Lower leg skin (tissue), 4 donors: ENCODE results near the gene COG2. TPM values are rescaled to one million over a fixed set of nuclear protein-coding genes. Genes with fewer than 3 reads are reported as not detected.

Source experiments
- DNase-seq, 2 donors: peaks; one replicate each; pipeline ENCODE4 v3.0.0-alpha.2; 2019; ENCODE audit warnings: low spot score in 2 of 2
- H3K4me3 ChIP-seq: fragments of 200-600 bp; sonication (generic); 2 replicates; pipeline ENCODE4 v1.5.1; 2017; ENCODE audit warnings: mild to moderate bottlenecking, low read depth; ENCODE audit not compliant: poor library complexity, severe bottlenecking
- CTCF ChIP-seq, 3 donors: fragments of 450-650 bp; IDR thresholded peaks; one replicate each; pipeline ENCODE4 v1.5.1; 2016; ENCODE audit warnings: antibody characterized with exemption in 3 of 3, mild to moderate bottlenecking in 3 of 3, moderate library complexity in 2 of 3
- POLR2A ChIP-seq, 2 donors: fragments of 450-650 bp; IDR thresholded peaks; one replicate each; pipeline ENCODE4 v1.6.1; 2016 to 2017; ENCODE audit warnings: antibody characterized with exemption in 2 of 2, mild to moderate bottlenecking in 1 of 2, moderate library complexity in 1 of 2
- WGBS, 2 donors: methylation state at CpG; one replicate each; pipeline ENCODE4 v1.1.5; 2018; 5-methylcytosine and 5-hydroxymethylcytosine counted together
- intact Hi-C: fragments of 100-400 bp; cut with DNase I; formaldehyde crosslinking; loops from one replicate; pipeline ENCODE4 v1.15.0; 2023; ENCODE audit warnings: low total_unique reads
- total RNA-seq, 4 donors: library from RNA; depleted of rRNA; stranded (reverse); fragments of >200 nt; gene quantifications; one replicate each; pipeline ENCODE4 v1.1.0, GENCODE V29; 2016

Gene COG2
- total RNA-seq, 4 donors from 2014 or later, result 16.9 to 25.4 (median 23.1) TPM

DNA sequence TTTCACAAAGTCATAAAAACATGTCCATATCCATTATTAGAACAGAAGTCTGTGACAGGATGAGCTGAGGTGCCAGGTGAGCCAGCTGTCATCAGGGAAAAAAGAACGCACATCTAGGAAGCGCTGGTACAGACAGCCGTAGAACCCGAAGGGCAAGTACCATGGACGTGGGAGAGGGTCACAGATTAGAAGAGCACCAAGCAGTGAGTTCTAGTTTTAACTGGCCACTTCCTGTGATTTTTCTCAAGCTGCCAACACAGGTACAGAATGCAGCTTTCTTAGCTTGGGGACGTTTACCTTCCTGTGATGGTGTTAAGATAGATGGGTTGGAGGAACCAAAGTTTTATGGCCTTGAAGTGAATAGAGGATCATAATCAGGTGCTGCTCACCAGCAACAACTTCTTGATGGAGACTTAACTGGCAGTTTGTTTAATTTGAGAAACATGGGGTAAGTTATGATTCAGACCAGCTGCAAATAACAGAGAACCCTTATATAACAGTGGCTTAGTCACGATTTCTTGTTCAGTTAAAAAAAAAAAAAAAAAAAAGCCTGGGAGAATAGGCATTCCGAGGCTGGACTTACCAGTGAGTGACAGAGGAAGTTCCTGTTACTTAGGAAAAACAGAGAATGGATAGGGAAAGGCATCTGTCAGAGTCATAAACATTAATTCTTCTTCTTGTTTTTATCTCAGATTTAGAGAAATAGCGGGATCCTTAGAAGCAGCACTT lies 40.8 kb downstream of the COG2 start:
- WGBS, 2 donors, result 79% methylated on average over 9 of the region's 9 CpGs
- no peak for DNase-seq
- TF ChIP-seq CTCF (IDR thresholded peaks at IDR 0.05), result no peak
- no peak for TF ChIP-seq POLR2A (IDR thresholded peaks at IDR 0.05)
- no peak overlapping the region for H3K4me3 ChIP-seq
- intact Hi-C loops, result no loop called here

DNA sequence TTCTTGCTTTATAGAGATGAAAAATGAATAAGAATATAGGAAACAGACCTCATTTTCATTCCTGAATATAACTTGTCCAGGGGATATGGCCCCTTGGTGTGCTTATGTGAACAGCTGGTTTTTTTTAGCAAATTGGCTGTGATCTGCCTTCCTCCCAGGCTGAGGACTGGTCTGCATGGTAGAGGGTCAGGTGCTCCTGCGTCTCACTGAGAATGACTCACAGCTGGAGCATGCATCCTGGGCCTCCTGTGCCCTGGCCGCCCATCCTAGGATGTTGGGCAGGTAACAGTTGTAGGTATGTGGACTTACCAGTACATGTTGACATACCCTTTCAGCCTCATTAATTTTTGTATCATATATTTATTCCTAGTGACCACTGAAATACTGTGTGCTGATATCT lies 41.9 kb downstream of the COG2 start:
- TF ChIP-seq CTCF (IDR thresholded peaks at IDR 0.05) (no peak), POLR2A (IDR thresholded peaks at IDR 0.05) (no peak)
- H3K4me3 ChIP-seq, result no peak overlapping the region
- WGBS, 2 donors, result 81 to 88% methylated on average over 2 of the region's 2 CpGs
- intact Hi-C loops, result no loop called here
- DNase-seq, result no peak

- TF ChIP-seq POLR2A (IDR thresholded peaks at IDR 0.05), result no peak
- TF ChIP-seq CTCF (IDR thresholded peaks at IDR 0.05), result no peak
- H3K4me3 ChIP-seq, result no peak overlapping the region
- intact Hi-C loops, result no loop called here
- DNase-seq, result no peak
- WGBS, 2 donors, result 93 to 96% methylated on average over 5 of the region's 5 CpGs
These were observed 42.7 kb downstream of the COG2 start for GRCh38 chr1:230684998-230685397.

DNA sequence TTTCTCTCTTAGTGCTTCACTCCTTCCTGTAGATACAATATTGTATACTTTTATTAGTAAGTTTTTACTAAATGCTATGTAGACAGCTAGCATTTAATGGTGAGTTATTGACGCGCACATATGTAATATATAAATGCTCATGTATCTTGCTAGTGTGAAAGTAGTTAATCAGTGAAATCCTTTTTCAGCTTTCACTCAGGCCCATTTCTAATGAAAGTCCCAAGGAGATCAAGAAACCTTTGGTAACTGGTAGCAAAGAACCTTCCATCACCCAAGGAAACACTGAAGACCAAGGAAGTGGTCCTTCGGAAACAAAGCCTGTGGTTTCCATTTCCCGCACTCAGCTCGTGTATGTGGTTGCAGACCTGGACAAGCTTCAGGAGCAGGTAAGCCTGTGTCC lies 44.5 kb downstream of the COG2 start:
- TF ChIP-seq POLR2A (IDR thresholded peaks at IDR 0.05), result no peak
- TF ChIP-seq CTCF (IDR thresholded peaks at IDR 0.05), result no peak
- DNase-seq, result no peak
- intact Hi-C loops, result no loop called here
- WGBS, 2 donors, result 77 to 86% methylated on average over 5 of the region's 5 CpGs
- no peak overlapping the region for H3K4me3 ChIP-seq

- no peak overlapping the region for H3K4me3 ChIP-seq
- intact Hi-C loops, result no loop called here
- no peak for TF ChIP-seq POLR2A (IDR thresholded peaks at IDR 0.05)
- 89 to 91% methylated on average over 9 of the region's 9 CpGs for WGBS, 2 donors
- no peak for DNase-seq
These were observed 47.8 kb downstream of the COG2 start for GRCh38 chr1:230690101-230690500.

DNA sequence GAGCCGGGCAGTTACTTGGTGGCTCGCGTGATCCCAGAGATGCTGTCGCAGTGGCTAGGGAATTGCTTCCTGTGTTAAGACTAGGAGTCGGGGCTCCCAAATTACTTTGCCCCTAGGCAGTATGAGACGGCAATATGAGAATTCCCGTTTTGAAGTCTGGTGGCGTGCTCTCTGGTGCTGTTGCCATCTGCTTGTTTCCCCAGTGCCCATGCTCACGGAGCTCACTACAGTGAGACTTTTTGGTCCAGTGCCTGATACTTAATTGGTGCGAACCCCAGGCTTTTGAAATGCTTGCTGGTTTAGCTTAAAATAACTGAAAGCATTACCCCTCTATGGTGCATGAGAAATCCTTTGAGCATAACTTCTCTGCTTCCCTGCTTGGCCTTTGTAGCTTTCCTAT lies 49.3 kb downstream of the COG2 start:
- 91 to 93% methylated on average over 10 of the region's 10 CpGs for WGBS, 2 donors
- TF ChIP-seq POLR2A (IDR thresholded peaks at IDR 0.05) (no peak), CTCF (IDR thresholded peaks at IDR 0.05) (no peak)
- intact Hi-C loops, result no loop called here
- H3K4me3 ChIP-seq, result no peak overlapping the region
- no peak for DNase-seq
